CD4-positive, alpha-beta T cell treated with Interleukin-15 for 4 hours (primary cell): ENCODE results near the gene TCTN1.
"Not testable (repeated sequence)": the region's sequence is repeated elsewhere in the genome, so short reads cannot be mapped to it uniquely, and the experiment has no call there.

Source experiments
- DNase-seq: peaks from one replicate; pipeline ENCODE4 v3.0.0-alpha.2; 2020; ENCODE audit warnings: low spot score

The TCTN1 gene

GRCh38 chr12:110638796-110639195, 24.9 kb downstream of the TCTN1 start:
- no peak for DNase-seq

DNA sequence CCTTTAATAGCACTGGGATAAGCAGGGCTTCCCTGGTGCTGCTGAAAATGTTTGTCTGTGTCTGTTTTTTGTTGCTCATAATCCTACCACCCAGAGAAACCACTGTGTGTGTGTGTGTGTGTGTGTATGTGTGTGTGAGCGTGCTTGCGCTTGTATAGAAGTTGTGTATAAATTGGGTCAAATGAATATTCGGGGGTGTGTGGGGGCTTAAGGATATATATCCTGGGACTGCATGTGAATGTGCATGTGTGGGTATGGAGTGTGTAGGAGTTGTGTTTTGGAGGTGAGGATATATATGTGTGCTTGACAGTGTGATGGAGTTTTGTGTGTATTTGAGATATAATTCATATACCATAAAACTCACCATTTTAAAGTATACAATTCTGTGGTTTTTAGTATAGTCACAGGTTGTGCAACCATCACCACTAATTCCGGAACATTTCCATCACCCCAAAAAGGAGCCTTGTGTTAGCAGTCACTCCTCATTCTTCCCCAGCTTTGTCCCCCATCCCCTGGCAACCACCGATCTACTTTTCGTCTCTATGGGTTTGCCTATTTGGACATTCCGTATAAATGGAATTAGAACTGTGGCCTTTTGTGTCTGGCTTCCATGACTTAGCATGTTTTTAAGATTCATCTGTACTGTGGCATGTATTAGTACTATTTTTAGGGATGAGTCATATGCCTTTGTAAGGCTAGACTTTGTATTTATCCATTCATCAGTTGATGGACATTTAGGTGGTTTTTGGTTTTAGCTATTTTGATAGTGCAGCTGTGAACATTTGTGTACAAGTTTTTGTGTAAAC, 25.6 kb downstream of the TCTN1 start:
- no peak for DNase-seq

GRCh38 chr12:110640275-110641025, 26.5 kb downstream of the TCTN1 start:
- no peak for DNase-seq

GRCh38 chr12:110641521-110641920, 27.6 kb downstream of the TCTN1 start:
- no peak for DNase-seq

DNA sequence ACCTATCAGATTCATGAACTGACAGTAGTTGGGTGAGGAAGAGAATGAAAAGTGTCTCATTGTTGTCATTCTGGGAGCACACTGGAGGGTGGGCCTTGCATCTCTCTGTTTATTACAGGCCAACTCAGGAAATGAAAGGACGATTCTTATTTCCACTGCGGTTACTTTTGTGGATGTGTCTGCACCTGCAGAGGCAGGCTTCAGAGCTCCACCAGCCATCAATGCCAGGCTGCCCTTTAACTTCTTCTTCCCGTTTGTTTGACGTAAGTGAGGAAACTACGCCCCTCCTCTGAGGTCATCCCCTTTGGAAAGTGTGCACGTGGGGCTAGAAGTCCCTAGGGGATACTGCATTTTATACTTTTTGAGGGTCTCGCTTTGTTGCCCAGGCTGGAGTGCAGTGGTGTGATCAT, 33.7 kb downstream of the TCTN1 start:
- DNase-seq = no peak

GRCh38 chr12:110649341-110649847, 35.5 kb downstream of the TCTN1 start:
- no peak for DNase-seq

GRCh38 chr12:110654238-110654637, 40.3 kb downstream of the TCTN1 start:
- not testable (repeated sequence) for DNase-seq

DNA sequence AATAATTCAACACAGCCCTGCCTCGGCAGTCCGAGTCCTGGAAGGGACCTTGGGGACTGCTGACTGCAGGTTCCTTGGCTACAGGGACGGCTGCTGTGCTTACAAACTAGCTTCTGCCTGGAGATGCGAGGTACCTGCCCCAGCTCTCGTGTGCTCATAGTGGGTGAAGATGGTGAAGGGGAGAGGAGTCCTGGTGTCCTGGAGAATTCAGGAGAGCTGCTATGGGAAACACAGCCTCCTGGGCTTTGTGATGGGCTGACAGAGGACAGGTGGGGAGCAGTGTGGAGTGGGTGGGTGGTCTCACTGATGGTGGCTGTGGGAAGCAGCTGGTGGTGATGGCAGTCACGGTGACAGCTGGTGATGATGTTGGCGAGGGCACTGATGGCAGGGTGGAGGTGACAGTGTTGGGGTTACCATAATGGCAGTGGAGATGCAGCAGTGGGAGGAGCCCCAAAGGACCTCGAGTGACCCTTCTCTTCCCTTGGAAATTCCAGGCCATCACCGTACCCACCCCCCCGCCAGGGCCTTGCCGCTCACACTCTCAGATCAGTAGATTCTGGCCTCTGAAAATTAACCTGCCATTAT, 42.2 kb downstream of the TCTN1 start:
- DNase-seq = no peak

DNA sequence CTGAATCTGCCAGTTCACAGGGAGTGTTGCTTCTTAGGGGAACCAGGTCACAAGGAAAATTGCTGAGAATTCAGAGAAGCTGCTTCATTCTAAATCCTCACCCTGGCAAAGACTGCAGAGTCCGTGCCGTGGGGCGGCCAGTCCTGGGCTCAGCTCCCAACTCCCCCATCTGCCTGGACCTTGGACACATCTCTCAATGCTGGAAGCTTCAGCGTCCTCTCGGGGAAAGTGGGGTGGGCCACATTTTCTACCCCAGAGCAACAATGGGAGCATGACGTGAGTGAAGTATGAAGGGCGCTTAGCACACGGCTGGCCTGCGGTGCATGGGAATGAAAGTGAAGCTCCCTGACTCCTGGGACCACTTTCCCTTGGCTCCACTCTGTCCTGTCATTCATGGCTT, 43.8 kb downstream of the TCTN1 start:
- DNase-seq = no peak

DNA sequence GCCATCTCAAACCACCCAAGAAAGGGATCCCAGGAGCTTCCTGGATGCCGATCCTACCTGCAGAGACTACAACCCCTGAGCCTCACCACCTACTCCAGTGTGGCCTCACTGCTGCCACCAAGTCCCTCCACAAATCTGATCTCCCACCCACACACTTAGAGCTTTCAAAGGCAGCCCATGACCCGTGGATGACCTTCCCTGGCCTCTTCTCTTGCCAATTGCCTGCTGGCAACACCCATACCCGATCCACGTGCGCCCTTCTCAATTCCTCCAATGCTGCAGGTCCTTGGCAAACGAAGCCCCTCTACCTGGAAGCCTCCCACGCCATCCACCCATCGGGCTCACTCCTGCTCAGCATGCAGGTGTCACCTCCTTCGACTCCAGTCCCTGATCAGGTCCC, 44.3 kb downstream of the TCTN1 start:
- no peak for DNase-seq

DNA sequence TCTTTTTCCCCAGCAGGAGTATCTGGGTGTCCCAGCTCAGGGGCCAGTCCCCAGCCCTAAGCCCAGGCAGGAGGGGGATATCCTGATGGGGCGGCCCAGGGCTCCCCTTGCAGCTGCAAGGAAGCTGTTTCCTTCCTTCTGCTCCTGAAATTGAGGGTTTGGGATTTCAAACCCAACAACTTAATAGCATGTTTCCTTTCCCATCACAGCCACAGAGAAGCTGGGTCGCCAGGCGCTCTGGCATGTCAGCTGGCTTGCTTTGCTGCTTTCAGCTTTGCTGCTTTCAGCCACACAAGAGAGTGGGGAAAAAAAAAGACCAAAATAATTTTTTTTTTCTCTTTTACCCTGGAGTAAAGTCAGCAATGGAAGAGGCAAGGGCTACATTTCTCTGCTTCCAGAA, 44.9 kb downstream of the TCTN1 start:
- DNase-seq = no peak

- DNase-seq = peak; percentile 28
Measured at GRCh38 chr12:110661337-110661972, 47.5 kb downstream of the TCTN1 start.

DNA sequence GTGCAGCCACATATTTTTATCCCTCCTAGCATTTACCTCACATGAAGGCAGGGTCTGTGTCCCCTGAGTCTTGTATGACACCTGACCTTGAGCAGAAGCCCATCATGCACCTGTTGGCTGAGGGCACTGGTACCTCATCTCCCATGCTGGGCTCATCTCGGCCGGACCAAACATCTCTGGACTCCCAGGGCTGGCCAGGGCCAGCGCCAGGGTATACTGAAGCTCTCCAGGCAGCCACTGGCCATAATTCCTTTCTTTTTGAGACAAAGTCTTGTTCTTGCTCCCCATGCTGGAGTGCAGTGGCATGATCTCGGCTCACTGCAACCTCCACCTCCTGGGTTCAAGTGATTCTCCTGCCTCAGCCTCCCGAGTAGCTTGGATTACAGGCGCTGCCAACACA, 53.0 kb downstream of the TCTN1 start:
- no peak for DNase-seq

DNA sequence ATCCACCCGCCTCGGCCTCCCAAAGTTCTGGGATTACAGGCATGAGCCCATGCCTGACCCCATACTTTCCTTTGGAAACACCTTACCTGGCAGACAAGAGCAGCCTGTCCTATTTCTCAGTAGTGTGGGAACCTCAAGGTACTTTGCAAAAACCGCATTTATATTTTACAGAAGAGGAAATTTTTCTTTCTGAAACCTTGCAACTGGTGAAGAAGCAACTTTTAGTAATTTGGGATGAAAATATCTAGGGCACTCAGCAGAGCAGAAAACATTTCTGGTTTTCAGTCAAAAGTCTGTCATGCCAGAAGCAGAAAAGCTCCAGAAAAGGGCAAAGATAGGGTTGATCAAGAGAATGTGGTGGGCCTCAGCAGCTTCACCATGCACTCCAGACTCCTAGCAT, 53.7 kb downstream of the TCTN1 start:
- DNase-seq = no peak

GRCh38 chr12:110668480-110669192, 54.7 kb downstream of the TCTN1 start:
- no peak for DNase-seq

DNA sequence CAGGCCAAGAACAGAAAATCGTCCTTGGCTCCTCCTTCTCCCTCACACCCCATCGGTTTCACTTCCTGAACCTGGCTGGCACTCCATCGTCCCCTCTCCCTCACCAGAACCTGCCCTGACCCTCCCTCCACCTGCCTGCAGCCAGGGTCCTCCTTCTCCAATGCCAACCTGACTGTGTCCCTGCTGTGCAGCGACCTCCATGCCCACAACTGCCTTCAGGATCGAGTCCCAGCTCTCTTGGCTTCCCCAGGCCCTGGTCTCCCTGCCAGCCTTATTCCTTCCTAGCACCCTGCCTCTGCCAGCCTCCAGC, 55.2 kb downstream of the TCTN1 start:
- no peak for DNase-seq

DNA sequence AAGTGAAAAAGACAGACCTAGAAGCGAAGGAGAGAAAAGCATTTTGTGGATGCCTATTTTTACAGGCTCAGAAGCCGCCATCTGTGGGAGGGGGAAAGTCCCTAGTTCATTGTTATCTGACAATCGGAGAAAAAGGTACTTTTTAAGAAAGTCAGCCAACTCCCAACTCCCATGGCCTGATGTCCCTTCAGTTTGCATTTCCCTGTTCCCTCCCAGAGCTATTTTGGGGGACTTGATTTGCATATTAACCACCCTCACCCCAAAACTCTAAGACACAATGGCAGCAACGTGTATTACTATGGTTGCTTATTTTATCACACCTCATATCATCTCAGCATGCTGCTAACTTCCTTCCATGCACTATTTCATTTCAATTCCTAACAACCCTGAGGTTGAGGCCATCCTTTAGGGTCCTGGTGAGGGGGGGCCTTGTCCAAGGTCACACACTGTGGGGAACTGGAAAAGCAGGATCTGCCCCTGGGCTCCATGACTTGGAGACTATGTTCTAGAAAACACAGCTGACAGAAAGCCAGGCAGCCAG, 56.3 kb downstream of the TCTN1 start:
- peak; percentile 14 for DNase-seq

GRCh38 chr12:110676171-110676570, 62.2 kb downstream of the TCTN1 start:
- no peak for DNase-seq

GRCh38 chr12:110677206-110677911, 63.4 kb downstream of the TCTN1 start:
- DNase-seq = no peak

- DNase-seq = no peak
Measured at GRCh38 chr12:110677982-110678381, 64.1 kb downstream of the TCTN1 start.

GRCh38 chr12:110679201-110679600, 65.3 kb downstream of the TCTN1 start:
- no peak for DNase-seq
